Prostate gland (tissue), 2 donors: ENCODE results near the gene MANF. TPM values are rescaled to one million over a fixed set of nuclear protein-coding genes. Genes with fewer than 3 reads are reported as not detected.

Source experiments
- DNase-seq: peaks from one replicate; pipeline ENCODE4 v3.0.0-alpha.2; 2019; ENCODE audit warnings: low spot score
- H3K27ac ChIP-seq, 2 donors: fragments of 200-600 bp; sonication (generic); 2 replicates each; pipeline ENCODE4 v1.5.1; 2017 to 2019
- H3K27me3 ChIP-seq: fragments of 200-600 bp; sonication (generic); replicated peaks from 2 replicates; pipeline ENCODE4 v1.5.1; 2019; ENCODE audit not compliant: insufficient read depth
- H3K36me3 ChIP-seq, 2 donors: fragments of 200-600 bp; sonication (generic); 1 replicate in 1 of 2; 2 replicates in 1 of 2; pipeline versions ENCODE4 v1.5.1 to v1.8.1; 2017 to 2019
- H3K4me1 ChIP-seq: fragments of 200-600 bp; sonication (generic); replicated peaks from 2 replicates; pipeline ENCODE4 v1.5.1; 2019
- H3K4me3 ChIP-seq, 2 donors: fragments of 200-600 bp; sonication (generic); 2 replicates each; pipeline ENCODE4 v1.5.1; 2017 to 2019
- H3K9me3 ChIP-seq: fragments of 200-600 bp; sonication (generic); 2 replicates; pipeline ENCODE4 v1.5.1; 2017
- CTCF ChIP-seq, 4 experiments: fragments of 200-600 bp in 2 of 4; fragments of 450-650 bp in 2 of 4; sonication (generic) in 2 of 4; IDR thresholded peaks; 1 replicate in 3 of 4; 2 replicates in 1 of 4; pipeline ENCODE4 v1.5.1; 2016 to 2019; ENCODE audit warnings: antibody characterized with exemption in 4 of 4, mild to moderate bottlenecking in 2 of 4, moderate library complexity in 2 of 4
- POLR2A ChIP-seq: fragments of 450-650 bp; IDR thresholded peaks from one replicate; pipeline ENCODE4 v1.6.1; 2016; ENCODE audit warnings: antibody characterized with exemption, mild to moderate bottlenecking
- POLR2AphosphoS5 ChIP-seq: sonication (generic); formaldehyde crosslinking; IDR thresholded peaks from one replicate; pipeline ENCODE4 v1.6.1; 2017; ENCODE audit warnings: antibody characterized with exemption
- WGBS: methylation state at CpG from one replicate; pipeline ENCODE4 v1.1.5; 2018; 5-methylcytosine and 5-hydroxymethylcytosine counted together
- intact Hi-C: fragments of 100-400 bp; cut with DNase I; formaldehyde crosslinking; loops from one replicate; pipeline ENCODE4 v1.14.2; 2022
- total RNA-seq, 2 donors: library from RNA; depleted of rRNA; stranded (reverse); fragments of >200 nt; gene quantifications; one replicate each; pipeline ENCODE4 v1.1.0, GENCODE V29; 2016

Gene MANF
- total RNA-seq, 2 donors from 2014 or later: 30.6 to 81.4 TPM

DNA sequence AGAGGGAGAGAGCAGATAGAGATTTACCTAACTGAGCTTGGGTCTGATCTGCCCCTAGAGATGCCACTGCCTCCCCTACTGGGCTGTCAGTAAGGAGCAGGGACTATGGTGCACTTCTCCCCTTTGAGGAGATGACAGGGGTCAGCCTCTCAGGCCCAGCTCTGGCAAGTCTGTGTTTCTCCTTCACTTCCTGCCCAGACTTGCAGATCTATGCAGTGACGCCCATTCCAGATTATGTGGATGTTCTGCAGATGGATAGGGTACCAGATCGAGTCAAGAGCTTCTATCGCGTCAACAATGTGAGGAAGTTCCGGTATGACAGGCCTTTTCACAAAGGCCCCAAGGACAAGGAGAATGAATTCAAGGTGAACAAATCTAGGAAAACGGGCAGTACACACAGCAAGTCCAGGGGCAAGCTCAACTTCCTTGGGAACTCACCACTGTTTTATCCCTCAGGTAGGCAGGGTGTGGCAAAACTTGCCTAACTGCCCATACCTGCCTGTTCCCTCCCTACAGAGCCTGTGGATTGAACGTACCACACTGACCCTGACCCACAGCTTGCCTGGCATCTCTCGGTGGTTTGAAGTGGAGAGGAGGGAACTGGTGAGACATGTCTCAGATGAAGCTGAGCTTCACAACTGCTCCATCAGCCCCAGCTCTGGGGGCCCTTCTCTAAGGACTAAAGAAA is 29.1 kb upstream of the MANF start:
- no peaks in the 10 kb centered on the region for H3K36me3 ChIP-seq
- intact Hi-C loops: no loop called here
- H3K4me1 ChIP-seq: peaks cover 2% of the 10 kb centered on the region
- H3K9me3 ChIP-seq: no peaks in the 10 kb centered on the region
- peak overlapping the region in 1 of 2 donors; percentile 38 for H3K27ac ChIP-seq
- H3K27me3 ChIP-seq: no peaks in the 10 kb centered on the region
- 43% methylated on average over 8 of the region's 8 CpGs for WGBS
- peak; percentile 40 for DNase-seq
- no peak for TF ChIP-seq POLR2AphosphoS5
- TF ChIP-seq CTCF (IDR thresholded peaks at IDR 0.05): no peak
- no peak for TF ChIP-seq POLR2A
- H3K4me3 ChIP-seq: no peak overlapping the region

DNA sequence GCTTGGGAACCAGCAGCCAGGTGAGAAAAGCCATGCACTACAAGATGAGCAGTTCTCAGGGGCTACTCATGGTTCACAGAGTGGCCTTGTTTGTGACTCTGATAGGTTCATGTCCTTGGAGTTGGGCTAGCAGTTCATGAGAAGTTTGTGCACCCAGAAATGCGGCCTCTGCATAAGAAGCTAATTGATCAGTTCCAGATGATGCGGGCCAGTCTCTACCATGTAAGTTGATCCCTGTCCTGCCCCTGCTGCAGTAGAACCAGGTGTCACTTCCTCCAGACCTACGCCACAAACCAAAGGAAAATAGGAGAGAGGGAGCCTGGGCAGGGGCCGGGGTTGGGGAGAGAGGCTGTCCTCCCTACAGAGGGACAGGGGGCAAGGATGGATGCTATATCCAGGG is 27.2 kb upstream of the MANF start:
- intact Hi-C loops: no loop called here
- Histone ChIP-seq H3K9me3 (no peaks in the 10 kb centered on the region), H3K27me3 (no peaks in the 10 kb centered on the region), H3K4me3 (no peak overlapping the region), H3K27ac (no peak overlapping the region), H3K4me1 (peaks cover 2% of the 10 kb centered on the region), H3K36me3 (no peaks in the 10 kb centered on the region)
- WGBS: 61% methylated on average over 4 of the region's 4 CpGs
- TF ChIP-seq POLR2AphosphoS5 (no peak), POLR2A (no peak), CTCF (IDR thresholded peaks at IDR 0.05) (no peak)
- no peak for DNase-seq

DNA sequence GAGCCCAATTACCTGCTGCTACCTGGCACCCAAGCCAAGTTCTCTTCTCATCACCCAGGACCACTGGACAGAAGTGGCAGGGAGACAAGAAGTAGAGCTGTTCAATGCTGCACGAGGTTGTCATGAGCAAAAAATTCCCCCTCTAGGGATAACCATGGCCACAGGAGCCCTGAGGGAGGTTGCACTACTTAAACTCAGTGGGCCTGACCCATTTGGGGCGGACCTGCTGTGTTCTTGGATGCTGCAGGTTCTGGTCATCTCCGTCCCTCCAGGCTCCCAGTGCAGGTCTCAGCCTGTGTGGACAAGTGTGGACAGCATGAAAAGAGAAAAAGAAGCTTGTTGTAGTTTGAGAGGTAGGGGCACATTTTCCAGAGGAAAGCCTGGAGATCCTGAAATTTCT is 26.1 kb upstream of the MANF start:
- no peak for TF ChIP-seq CTCF (IDR thresholded peaks at IDR 0.05)
- no peak for TF ChIP-seq POLR2AphosphoS5
- WGBS: 75% methylated on average over 3 of the region's 3 CpGs
- H3K36me3 ChIP-seq: no peaks in the 10 kb centered on the region
- H3K27ac ChIP-seq: no peak overlapping the region
- DNase-seq: no peak
- no peaks in the 10 kb centered on the region for H3K9me3 ChIP-seq
- no peak overlapping the region for H3K4me3 ChIP-seq
- peaks cover 2% of the 10 kb centered on the region for H3K4me1 ChIP-seq
- H3K27me3 ChIP-seq: no peaks in the 10 kb centered on the region
- intact Hi-C loops: no loop called here

DNA sequence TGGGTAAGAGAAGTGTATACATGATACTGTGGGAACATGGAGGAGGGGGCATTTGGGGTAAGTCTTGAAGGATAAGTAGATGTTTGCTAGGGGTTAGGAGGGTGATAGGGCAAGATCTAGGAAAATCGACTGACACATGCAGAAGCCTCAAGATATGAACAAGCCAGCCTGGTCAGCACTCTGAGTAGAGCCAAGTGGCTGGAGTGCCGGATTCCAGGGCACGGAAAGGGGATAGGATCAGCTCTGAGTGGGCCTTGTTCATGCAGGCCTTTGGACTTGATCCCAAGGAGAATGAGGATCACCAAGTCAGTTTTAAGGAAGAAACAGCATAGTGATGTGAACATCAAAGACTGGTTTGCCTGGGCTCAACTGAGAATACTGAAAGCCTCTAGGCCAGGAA is 24.3 kb upstream of the MANF start:
- intact Hi-C loops: no loop called here
- Histone ChIP-seq H3K4me3 (no peak overlapping the region), H3K9me3 (no peaks in the 10 kb centered on the region), H3K27me3 (no peaks in the 10 kb centered on the region), H3K4me1 (peaks cover 2% of the 10 kb centered on the region), H3K36me3 (no peaks in the 10 kb centered on the region), H3K27ac (no peak overlapping the region)
- DNase-seq: no peak
- WGBS: 94% methylated on average over 3 of the region's 3 CpGs
- TF ChIP-seq POLR2A: no peak
- no peak for TF ChIP-seq POLR2AphosphoS5
- TF ChIP-seq CTCF (IDR thresholded peaks at IDR 0.05): no peak

DNA sequence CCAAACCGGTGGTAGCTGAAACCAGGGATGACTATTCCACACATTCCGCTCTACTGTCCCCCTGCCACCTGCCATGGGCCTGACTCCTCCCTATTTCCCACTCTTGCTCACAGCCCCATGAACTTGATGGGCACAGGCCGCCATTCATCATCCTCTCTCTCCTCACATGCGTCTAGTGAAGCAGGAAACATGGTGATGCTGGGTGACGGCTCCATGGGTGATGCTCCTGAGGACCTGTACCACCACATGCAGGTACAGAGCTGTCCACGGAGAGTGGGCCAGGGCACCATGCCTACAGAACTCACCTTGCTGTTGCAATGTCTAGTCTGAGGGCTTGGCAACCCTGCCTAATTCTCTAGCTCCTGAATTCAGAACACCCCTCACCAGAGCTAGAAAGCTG is 23.3 kb upstream of the MANF start:
- Histone ChIP-seq H3K9me3 (no peaks in the 10 kb centered on the region), H3K36me3 (no peaks in the 10 kb centered on the region), H3K4me3 (no peak overlapping the region), H3K27me3 (no peaks in the 10 kb centered on the region), H3K27ac (no peak overlapping the region), H3K4me1 (peaks cover 2% of the 10 kb centered on the region)
- DNase-seq: no peak
- intact Hi-C loops: no loop called here
- 97% methylated on average over 6 of the region's 6 CpGs for WGBS
- no peak for TF ChIP-seq POLR2A
- no peak for TF ChIP-seq POLR2AphosphoS5
- TF ChIP-seq CTCF (IDR thresholded peaks at IDR 0.05): no peak
